LoVo (cell line): Measurements from ENCODE around the gene ADAP1.
"Not testable (repeated sequence)": the region's sequence is repeated elsewhere in the genome, so short reads cannot be mapped to it uniquely, and the experiment has no call there.

Experiments
- DNase-seq: peaks from one replicate; pipeline ENCODE4 v3.0.0-alpha.2; 2016; ENCODE audit warnings: low spot score

Gene ADAP1

DNA sequence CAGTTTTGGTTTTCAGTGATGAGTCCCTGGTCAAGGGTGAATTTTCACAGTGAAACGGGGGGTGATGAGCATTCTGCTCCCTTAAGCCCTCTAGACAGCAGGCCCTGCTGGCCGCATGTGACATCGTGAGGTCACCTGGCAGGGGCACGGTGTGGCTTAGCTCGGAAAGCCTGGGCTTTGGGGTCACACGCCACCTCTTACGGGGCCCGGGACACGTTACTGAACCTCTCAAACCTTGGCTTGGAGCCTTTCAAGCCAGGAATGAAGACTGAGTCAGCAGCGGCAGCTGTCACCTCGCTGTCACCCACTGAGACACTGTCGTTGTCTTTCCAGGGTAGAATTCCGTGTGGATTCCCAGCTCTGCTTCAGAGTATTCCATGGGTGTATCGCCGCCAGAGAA lies 74.0 kb downstream of the ADAP1 start:
- DNase-seq = no peak

DNA sequence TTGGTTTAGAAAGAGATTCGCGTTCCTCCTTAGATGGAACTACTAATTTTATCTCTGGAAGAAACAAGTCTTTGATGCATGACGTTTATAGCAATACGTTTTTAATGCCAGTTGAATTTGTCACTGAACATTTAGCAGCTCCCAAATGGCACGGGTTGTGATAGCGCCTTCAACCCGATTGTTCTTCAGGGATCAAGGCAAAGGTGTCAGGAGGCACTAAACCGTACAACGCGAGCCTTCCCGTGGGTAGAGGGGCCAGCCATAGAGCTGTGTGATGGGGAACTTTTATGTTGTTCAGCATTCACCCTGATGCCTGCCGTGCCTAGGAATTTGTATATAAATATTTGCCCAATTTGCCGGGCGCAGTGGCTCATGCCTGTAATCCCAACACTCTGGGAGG lies 74.8 kb downstream of the ADAP1 start:
- DNase-seq = no peak

DNA sequence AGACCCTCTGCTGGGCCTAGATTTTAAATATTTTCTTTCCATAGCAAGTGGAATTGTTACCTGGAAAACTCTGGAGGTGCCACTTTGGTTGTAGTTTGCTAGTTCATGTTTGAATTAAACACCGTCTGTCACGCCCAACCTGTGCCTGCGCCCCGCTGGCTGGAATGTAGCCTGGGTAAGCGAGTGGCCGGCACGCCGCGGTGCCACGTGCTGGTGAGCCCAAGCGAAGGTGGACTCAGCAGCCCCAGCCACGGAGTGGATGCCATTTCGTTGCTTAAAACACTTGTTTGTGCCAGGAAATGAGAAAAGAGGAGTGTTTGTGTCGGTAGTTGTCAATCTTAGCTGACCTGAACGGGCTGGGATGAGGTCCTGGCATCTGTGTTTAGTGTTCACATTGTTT lies 75.4 kb downstream of the ADAP1 start:
- no peak for DNase-seq

DNA sequence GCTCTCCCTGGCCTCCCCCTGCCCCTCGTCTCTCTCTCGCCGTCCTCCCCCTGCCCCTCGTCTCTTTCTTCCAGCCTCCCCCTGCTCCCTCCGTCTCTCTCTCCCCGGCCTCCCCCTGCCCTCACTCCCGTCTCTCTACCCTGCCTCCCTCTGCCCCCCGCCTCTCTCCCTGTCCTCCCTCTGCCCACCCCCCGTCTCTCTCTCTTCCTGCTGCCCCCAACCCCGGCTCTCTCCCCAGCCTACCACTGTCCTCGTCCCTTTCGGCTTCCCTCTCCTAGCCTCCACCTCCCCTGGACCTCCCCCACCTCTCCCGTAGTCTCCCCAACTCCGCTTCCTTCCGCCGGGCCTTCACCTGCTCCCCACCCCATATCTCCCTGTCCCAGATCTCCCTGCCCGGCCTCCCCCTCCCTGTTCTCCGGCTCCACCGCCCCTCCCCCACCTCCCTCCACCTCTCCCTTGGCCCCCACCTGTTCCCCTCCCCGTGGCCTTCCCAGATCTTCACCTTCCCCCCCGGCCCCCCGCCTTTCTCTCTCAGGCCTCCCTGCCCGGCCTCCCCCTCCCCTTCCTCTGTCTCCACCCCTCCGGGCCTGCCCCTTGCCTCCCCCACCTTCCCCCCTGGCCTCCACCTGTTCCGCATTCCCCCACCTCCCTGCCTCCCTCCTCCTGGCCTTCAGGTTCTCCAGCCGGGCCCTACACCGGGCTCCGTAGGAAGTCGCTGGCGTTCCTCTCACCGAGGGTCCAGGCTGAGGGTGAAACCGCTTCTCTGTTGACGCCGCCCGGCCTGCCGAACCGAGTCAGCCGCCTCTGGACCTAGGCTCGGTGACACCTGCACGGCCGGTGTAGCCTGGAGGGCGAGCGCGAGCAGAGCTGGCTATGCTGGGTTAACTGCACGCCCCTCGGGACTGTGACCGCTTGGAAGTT lies 76.9 kb downstream of the ADAP1 start:
- no peak for DNase-seq

DNA sequence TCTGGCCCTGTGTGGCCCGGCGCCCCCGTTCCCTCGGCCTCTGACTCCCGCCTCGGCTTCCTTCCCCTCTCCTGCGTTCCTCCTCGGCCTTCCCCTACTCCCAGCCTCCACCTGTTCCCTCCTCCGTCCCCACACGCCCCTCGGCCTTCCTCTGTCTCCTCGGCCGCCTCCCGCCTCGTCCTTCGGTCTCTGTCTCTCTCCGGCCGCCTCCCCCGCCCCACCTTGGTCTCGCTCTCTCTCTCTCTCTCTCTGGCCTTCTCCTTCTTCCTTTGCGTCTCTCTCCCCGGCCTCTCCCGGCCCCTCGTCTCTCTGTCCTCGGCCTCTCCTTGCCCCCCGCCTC lies 77.5 kb downstream of the ADAP1 start:
- DNase-seq = no peak

DNA sequence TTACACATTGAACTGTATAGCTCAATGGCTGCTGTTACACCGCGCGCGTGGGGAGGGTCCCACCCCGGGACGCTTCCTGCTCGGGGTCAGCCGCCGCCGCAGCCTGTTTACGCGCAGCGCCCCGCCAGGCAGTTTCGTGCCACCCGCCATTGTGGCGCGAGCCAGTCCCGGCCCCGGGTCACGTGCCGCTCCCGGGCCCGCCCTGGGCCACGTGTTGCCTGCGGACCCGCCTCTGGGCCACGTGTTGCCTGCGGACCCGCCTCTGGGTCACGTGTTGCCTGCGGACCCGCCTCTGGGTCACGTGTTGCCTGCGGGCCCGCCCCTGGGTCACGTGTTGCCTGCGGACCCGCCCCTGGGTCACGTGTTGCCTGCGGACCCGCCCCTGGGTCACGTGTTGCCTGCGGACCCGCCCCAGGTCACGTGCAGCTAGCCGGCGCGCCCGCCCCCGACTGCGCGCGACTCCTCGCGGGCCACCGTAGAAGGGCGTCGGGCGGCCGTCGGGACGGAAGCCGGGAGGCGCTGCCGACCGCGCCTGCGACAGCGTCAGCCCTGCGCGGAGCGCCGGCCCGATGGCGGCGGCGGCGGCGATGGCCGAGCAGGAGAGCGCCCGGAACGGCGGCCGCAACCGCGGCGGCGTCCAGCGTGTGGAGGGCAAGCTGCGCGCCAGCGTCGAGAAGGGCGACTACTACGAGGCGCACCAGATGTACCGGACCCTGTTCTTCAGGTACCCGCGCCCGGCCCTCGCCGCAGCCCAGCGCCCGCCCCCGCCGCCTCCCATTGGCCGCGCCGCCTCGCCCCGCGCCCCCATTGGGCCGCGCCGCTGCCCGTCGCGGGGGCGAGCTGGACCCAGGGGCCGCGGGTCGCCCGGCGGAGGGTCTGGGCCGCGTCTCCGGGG lies 78.2 kb downstream of the ADAP1 start, which contains the start of gene GET4:
Gene GET4, plus strand, starts transcription at position 478 of the 895 bp plus-strand sequence. Its CDS starts 92 bp downstream, at position 570.
- peak; percentile 98 for DNase-seq

DNA sequence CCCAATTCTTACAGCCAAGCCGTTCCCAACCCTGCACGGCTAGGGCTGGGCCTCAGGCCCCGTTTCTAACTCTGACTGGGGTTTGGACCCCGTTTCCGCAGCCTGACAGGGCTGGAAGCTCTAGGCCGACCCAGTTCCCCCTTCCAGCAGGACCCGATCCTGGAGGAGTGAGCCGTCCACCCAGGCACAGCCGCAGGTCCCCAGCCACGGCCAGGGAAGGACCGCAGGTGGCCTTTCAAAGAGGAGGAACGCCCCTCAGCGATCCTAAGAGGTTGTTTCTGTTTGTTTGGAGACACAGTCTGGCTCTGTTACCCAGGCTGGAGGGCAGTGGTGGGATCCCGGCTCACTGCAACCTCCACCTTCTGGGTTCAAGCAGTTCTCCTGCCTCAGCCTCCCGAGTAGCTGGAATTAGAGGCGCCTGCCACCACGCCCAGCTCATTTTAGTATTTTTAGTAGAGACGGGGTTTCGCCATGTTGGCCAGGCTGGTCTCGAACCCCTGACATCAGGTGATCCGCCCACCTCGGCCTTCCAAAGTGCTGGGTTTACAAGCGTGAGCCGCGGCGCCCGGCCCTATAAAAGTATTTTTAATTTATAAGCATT lies 78.9 kb downstream of the ADAP1 start:
- DNase-seq = no peak

DNA sequence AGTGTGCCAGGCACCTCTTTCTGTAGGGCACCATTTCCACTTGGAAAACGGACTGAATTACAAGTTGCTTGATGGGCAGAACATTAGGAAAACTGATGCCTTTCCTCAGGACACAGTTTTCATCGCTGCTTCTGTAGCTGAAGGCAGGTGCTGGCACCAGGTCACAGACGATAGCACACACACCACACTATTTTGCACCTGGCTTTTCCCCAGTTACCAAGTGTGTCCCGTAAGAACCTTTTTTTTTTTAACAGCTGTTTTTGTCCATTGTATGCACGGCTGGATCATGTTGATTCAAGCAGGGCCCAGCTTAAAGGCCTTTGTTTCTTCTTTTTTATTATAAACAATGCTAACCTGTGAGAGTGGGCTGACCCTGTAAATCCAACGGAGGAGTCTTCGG lies 79.4 kb downstream of the ADAP1 start:
- DNase-seq = no peak

DNA sequence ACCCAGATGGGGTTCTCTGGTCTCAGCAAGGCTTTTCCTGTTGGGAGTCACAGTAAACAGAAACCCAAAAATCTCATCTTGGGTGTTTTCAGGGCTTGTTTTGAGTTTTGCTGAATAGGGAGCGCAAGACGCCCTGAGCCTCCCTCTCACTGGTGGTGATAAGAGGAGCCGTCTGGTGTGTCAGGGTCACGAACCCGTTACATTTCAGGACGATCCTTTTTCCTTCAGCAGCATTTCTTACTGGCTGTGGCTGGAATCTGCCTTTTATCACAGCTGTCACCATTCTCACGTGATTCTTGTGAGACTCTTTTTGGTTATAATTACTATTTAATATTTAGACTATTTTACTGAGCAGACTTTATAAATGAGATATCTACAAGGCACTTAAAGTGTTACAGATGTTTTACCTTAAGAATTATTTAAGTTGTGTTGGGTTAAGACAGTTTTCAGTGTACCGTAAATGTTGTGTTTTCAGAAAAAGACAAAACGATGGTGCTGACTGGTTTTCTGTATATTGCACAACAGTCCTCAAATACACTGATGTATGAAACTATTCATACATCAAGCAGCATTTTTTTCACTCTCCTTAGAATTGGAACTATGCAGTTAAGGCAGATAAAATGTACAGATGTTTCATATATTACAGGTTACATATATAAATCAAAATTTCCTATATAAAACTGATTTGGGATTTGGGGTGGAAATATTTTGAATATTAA lies 80.3 kb downstream of the ADAP1 start:
- no peak for DNase-seq

DNA sequence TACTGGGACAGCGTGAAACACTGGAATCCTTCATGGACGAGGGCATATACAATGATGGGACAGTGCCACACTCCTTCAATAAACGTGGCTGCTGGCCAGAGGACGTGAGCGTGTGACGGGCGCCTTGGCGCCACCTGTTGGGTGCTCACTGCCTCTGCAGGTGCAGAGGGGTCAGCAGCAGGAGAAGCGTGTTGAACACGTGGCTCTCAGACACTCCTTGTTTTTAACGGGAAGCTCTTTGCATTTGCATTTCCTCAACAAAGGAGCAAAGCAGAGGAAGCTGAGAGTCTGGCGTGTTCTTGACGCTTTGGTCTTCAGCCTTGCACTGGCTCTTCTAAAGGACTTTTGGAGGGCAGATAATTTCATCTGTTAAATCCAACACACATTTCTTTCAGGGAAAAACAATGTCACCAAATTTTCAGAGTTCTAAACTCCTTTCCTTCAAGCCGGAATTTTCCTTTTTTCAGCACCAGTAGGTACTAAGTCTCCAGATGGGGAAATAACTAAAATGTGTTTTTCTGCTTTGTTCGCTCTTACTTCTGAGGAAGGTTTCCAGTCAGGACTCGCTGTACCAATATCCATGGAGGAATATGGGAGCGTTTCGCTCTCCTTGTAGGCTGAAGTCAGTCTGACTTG lies 81.0 kb downstream of the ADAP1 start:
- DNase-seq = peak; percentile 81

DNA sequence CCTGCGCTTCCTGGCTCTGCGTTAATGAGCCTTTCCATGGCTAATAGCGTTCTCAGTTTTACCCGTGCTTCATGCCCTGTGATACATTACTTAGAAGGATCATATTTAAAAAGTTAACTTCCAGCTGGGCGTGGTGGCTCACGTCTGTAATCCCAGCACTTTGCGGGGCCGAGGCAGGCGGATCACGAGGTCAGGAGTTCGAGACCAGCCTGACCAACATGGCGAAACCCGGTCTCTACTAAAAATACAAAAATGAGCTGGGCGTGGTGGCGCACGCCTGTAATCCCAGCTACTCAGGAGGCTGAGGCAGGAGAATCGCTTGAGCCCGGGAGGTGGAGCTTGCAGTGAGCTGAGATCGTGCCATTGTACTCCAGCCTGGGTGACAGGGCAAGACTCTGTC lies 81.8 kb downstream of the ADAP1 start:
- DNase-seq = not testable (repeated sequence)

DNA sequence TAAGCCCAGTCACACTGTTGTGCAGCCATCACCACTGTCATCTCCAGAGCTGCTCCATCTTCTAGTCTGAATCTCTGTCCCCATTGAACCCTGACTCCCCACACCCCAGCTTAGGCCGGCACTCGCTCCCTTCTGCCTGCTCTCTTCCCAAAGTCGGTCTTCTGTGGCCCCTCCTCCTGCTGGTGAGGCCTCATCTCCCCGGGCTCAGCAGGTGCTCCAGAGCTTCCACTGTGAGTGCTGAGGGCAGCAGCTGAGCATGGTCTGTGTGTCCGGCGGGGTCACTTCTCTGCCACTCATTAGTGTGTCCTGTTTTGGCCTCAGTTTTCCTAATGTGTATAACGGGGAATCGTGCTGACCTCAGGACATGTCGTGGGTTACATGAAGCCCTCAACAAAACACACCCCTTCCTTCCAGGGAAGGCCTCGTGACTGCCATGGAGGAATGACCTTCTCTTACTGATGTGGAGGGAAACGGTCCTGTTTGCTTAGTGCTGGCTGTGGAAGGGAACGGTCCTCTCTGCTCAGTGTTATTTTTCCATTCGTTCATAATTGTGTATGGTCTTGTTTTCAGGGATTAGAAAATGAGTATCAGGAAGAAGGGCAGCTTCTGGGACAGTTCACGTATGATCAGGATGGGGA lies 82.5 kb downstream of the ADAP1 start:
- no peak for DNase-seq

DNA sequence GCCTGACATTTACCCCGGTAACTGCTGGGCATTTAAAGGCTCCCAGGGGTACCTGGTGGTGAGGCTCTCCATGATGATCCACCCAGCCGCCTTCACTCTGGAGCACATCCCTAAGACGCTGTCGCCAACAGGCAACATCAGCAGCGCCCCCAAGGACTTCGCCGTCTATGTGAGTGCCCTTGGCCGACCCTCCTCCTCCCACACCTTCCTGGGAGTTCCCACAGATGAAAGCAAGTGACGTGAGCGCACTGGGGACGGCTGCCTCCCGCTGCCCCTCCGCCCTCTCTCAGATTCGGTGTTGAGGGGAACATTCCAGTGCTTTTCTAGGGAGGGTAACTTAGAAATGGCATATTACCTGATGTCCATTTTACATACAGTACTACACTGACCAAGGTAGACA lies 85.1 kb downstream of the ADAP1 start:
- DNase-seq = no peak

DNA sequence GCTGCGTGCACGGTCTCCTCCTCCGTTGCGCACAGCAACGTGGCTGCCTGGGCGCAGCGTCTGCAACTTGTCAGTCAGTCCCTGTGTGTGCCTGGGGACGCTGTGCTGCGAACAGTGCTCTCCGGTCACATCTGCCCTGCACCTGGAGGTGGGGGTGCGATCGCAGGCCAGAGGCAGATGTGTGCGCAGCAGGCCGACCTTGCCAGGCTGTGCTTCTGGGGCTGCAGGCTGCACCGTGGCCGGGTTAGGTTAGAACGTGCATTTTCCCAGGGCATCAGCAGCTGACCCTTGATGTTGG lies 86.3 kb downstream of the ADAP1 start:
- DNase-seq = no peak

DNA sequence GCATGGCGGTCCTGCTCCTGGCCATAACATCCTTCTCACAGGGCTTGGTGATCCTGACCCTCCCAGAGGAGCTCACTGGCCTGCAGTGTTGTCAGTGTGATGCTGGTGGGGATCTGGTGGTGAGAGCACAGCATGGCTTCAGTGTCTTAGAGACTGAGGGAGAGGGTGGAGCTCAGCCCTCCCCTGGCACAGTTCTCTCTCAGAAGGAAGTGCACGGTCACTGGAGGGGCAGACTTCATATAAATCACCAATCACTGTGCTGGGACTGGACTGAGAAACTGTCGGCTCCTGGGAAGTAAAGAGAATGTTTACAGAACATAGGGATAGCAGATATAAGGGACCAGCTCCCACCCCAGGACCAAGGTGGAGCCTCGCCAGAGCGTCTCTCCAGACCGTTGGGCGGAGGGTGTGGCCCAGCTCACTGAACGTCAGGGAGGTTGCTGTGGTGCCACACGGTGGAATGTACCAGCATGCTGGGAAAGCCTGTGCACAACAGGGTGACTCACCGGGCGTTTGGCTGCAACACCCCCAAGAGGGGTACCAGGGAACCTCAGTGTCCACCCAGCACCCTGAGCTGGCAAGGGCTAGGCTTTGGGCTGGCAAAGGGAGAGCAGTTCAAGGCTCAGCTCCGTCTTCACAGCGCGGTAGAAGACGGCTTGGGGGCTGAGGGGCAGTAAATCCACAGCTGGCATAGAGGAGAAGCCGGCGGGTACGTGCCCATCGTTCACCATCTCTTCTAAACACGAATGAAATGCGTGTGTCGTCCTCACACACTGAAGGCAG lies 86.9 kb downstream of the ADAP1 start:
- DNase-seq = no peak

DNA sequence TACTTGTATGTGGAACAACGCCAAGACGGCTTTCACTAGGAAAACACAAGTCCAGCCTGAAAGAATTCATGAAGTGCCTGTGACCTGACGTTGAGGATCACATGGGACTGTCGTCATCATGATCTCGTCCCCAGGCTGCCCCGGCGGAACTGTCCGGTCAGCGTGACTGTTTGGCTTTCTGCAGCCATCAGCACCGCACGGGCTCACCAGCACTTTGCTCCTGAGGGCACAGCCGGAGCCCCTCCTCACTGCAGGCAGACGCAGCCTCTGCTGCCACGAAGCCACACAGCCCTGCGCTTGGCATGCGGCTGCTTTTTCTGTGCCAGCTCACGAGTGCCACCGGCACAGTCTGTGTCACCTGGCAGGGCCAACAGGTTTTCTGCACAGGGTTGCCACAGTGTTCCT lies 87.5 kb downstream of the ADAP1 start:
- no peak for DNase-seq

DNA sequence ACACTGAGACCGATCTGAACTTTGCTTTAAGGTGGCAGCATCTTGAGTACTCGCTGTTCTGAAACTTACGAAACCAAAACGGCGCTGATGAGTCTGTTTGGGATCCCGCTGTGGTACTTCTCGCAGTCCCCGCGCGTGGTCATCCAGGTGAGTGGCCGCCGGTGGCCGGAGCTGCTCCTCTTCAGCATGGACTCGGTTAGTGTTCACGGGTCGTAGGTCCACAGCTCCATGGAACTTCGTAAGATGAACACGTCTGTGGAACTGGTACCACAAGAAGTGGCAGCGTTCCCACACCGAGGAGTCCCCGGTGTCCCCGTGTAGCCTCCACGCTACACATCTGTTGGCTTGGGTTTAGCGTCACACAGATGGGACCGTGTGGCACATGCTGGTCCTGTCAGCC lies 88.6 kb downstream of the ADAP1 start:
- DNase-seq = no peak

DNA sequence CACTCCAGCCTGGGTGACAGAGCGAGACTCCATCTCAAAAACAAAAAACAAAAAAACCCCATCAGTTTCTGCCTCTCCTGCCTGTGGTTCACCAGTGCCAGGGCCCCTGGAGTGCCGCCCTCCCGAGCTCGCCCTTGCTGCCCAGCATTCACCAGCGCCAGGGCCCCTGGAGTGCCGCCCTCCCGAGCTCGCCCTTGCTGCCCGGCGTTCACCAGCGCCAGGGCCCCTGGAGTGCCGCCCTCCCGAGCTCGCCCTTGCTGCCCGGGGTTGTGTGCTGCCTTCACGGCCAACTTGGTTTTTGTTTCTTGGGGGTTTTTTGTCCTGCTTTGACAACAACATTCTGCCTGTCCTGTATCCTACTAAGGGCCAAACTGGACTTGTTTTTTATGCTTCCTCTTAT lies 91.4 kb downstream of the ADAP1 start:
- no peak for DNase-seq

DNA sequence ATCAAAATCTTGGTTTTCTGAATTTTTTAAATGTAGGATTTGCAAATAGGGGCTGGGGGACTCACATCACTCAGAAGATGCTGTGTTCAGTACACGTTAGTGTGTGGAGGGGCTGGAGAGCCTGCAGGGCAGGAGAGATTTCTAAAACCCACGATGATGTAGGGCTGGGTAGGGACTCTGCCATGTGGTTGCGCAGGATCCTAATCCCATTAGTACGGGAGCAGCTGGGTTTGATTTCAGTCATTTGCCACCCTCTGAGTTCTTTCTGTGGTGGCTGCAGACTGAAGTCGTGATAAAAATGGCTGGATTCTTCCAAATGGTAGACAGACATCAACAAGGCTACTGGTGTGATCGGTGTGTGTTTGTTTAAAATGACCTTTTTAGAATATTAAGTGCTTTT lies 92.3 kb downstream of the ADAP1 start:
- DNase-seq = no peak

DNA sequence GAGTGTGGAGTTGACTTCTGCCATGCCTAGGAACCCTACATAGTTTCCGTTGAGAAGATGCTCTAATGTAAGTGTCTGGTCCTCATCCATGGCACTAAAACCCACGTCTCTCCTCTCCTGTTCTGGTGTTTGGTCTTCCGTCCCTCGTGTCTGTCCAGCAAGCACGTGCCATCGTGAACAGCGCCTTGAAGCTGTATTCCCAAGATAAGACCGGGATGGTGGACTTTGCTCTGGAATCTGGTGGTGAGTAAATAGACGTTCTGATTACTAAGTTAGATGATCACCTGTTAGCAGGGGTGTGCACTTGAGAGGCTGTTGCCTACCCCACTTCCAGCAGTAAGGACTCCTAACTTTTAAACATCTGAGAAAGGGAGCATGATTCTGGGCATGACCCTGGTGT lies 93.3 kb downstream of the ADAP1 start:
- DNase-seq = no peak
